Measurements from ENCODE around the gene PLCH2.

DNA sequence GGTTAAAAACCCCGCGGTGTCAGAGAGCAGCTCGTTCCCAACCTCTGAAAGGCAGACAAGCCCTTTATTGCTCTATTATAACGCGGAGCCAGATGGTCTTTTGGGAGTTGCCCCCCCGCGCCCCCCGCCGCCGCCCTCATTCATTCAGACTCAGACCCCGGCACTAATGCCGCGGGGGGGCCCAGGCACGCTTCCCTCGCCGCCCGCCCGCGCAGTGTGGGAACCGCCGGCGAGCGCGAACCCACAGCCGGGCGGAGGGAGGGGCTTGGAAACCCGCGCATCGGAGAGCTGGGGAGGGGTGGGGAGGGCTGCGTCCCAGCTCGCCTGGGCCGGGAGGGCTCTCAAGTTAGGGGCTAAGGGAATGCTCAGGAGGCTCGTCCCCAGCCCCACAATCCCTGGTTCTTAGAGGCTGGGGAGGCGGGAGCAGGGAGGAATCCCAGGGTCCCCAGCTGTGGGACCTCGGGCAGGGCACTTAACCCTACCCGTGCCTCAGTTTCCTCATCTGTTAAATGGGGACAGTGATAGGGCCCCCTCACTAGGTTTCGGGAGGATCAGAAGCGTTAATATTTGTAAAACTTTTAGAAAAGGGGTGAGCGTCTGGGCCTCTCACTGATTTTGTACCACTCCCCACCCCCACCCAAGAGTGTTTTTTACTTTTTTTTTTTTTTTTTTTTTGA lies 64.9 kb downstream of the PLCH2 start:
- TF ChIP-seq, protein P1, sequence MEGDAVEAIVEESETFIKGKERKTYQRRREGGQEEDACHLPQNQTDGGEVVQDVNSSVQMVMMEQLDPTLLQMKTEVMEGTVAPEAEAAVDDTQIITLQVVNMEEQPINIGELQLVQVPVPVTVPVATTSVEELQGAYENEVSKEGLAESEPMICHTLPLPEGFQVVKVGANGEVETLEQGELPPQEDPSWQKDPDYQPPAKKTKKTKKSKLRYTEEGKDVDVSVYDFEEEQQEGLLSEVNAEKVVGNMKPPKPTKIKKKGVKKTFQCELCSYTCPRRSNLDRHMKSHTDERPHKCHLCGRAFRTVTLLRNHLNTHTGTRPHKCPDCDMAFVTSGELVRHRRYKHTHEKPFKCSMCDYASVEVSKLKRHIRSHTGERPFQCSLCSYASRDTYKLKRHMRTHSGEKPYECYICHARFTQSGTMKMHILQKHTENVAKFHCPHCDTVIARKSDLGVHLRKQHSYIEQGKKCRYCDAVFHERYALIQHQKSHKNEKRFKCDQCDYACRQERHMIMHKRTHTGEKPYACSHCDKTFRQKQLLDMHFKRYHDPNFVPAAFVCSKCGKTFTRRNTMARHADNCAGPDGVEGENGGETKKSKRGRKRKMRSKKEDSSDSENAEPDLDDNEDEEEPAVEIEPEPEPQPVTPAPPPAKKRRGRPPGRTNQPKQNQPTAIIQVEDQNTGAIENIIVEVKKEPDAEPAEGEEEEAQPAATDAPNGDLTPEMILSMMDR (IDR thresholded peaks at IDR 0.05; ENCODE audit: insufficient read depth, low read length, poor library complexity, severe bottlenecking): no peak
- TF ChIP-seq EZH2phosphoT487 (conservative IDR thresholded peaks at IDR 0.05; ENCODE audit: low read length): no peak
